Measurements from ENCODE around the gene SLC6A18.
"Not testable (repeated sequence)": the region's sequence is repeated elsewhere in the genome, so short reads cannot be mapped to it uniquely, and the experiment has no call there.

The SLC6A18 gene

GRCh38 chr5:1280177-1281037, 55.2 kb downstream of the SLC6A18 start:
- Mint-ChIP-seq H3K4me3 (no peak overlapping the region), H3K27ac (peak overlapping the region in 1 of 2 donors; percentile 46)

GRCh38 chr5:1281038-1281882, 56.1 kb downstream of the SLC6A18 start:
- ATAC-seq (replicated peaks) (no peak), DNase-seq (no peak)

More at GRCh38 chr5:1280177-1281037, 55.2 kb downstream of the SLC6A18 start:
- Mint-ChIP-seq H3K36me3 (ENCODE audit: insufficient read depth) (peaks cover 5% of the 10 kb centered on the region), H3K27me3 (peaks cover 0 to 6% of the 10 kb centered on the region in 2 donors), H3K9me3 (no peaks in the 10 kb centered on the region), H3K4me1 (ENCODE audit: low read depth in 2 of 2) (peaks cover 4 to 9% of the 10 kb centered on the region in 2 donors)
- DNase-seq (no peak), ATAC-seq (replicated peaks) (no peak)

GRCh38 chr5:1282131-1282992, 57.2 kb downstream of the SLC6A18 start:
- no peaks in the 10 kb centered on the region for H3K27me3 Mint-ChIP-seq
- H3K36me3 Mint-ChIP-seq (ENCODE audit: insufficient read depth) = peaks cover 5% of the 10 kb centered on the region
- H3K4me3 Mint-ChIP-seq = no peak overlapping the region
- no peak overlapping the region for H3K27ac Mint-ChIP-seq
- ATAC-seq (replicated peaks) (no peak), DNase-seq (no peak)
- no peaks in the 10 kb centered on the region for H3K9me3 Mint-ChIP-seq
- H3K4me1 Mint-ChIP-seq (ENCODE audit: low read depth in 2 of 2) = no peaks in the 10 kb centered on the region

More at GRCh38 chr5:1281038-1281882, 56.1 kb downstream of the SLC6A18 start:
- Mint-ChIP-seq H3K27ac (no peak overlapping the region), H3K4me1 (ENCODE audit: low read depth in 2 of 2) (peaks cover 2 to 6% of the 10 kb centered on the region in 2 donors), H3K36me3 (ENCODE audit: insufficient read depth) (peaks cover 5% of the 10 kb centered on the region), H3K4me3 (no peak overlapping the region), H3K27me3 (peaks cover 0 to 4% of the 10 kb centered on the region in 2 donors), H3K9me3 (no peaks in the 10 kb centered on the region)

GRCh38 chr5:1282993-1283728, 58.0 kb downstream of the SLC6A18 start:
- not testable (repeated sequence) for H3K4me1 Mint-ChIP-seq (ENCODE audit: low read depth in 2 of 2); ATAC-seq (replicated peaks); H3K27ac Mint-ChIP-seq; DNase-seq; H3K4me3 Mint-ChIP-seq; H3K36me3 Mint-ChIP-seq (ENCODE audit: insufficient read depth); H3K9me3 Mint-ChIP-seq; H3K27me3 Mint-ChIP-seq

- H3K4me1 Mint-ChIP-seq (ENCODE audit: low read depth in 2 of 2); DNase-seq; H3K27ac Mint-ChIP-seq; H3K4me3 Mint-ChIP-seq; H3K9me3 Mint-ChIP-seq; H3K36me3 Mint-ChIP-seq (ENCODE audit: insufficient read depth); ATAC-seq (replicated peaks): not testable (repeated sequence)
- H3K27me3 Mint-ChIP-seq = peaks cover 9 to 11% of the 10 kb centered on the region in 2 donors
Observed at GRCh38 chr5:1283729-1284041, 58.5 kb downstream of the SLC6A18 start.

- not testable (repeated sequence) for H3K36me3 Mint-ChIP-seq (ENCODE audit: insufficient read depth)
Observed at GRCh38 chr5:1284336-1284970, 59.3 kb downstream of the SLC6A18 start.

GRCh38 chr5:1285141-1285540, 60.0 kb downstream of the SLC6A18 start:
- no peak overlapping the region for H3K27ac Mint-ChIP-seq
- peaks cover 3 to 10% of the 10 kb centered on the region in 2 donors for H3K9me3 Mint-ChIP-seq
- peaks cover 5% of the 10 kb centered on the region for H3K36me3 Mint-ChIP-seq (ENCODE audit: insufficient read depth)
- no peak overlapping the region for H3K4me3 Mint-ChIP-seq
- H3K27me3 Mint-ChIP-seq = peaks cover 11 to 15% of the 10 kb centered on the region in 2 donors
- ATAC-seq (replicated peaks) (no peak), DNase-seq (no peak)
- H3K4me1 Mint-ChIP-seq (ENCODE audit: low read depth in 2 of 2) = no peaks in the 10 kb centered on the region

More at GRCh38 chr5:1284336-1284970, 59.3 kb downstream of the SLC6A18 start:
- not testable (repeated sequence) for H3K27ac Mint-ChIP-seq; H3K4me1 Mint-ChIP-seq (ENCODE audit: low read depth in 2 of 2); H3K9me3 Mint-ChIP-seq; H3K4me3 Mint-ChIP-seq; ATAC-seq (replicated peaks); DNase-seq
- H3K27me3 Mint-ChIP-seq = peaks cover 11 to 15% of the 10 kb centered on the region in 2 donors

- ATAC-seq (replicated peaks) = no peak
- no peak for DNase-seq
- Mint-ChIP-seq H3K9me3 (peaks cover 3 to 10% of the 10 kb centered on the region in 2 donors), H3K36me3 (ENCODE audit: insufficient read depth) (peaks cover 5% of the 10 kb centered on the region), H3K4me1 (ENCODE audit: low read depth in 2 of 2) (no peaks in the 10 kb centered on the region), H3K4me3 (no peak overlapping the region), H3K27me3 (peaks cover 11 to 15% of the 10 kb centered on the region in 2 donors), H3K27ac (peak overlapping the region in 1 of 2 donors; percentile 46)
Observed at GRCh38 chr5:1285883-1286291, 60.7 kb downstream of the SLC6A18 start.

- ATAC-seq (replicated peaks) = no peak
- Mint-ChIP-seq H3K4me1 (ENCODE audit: low read depth in 2 of 2) (peaks cover 0 to 1% of the 10 kb centered on the region in 2 donors), H3K36me3 (ENCODE audit: insufficient read depth) (peaks cover 1% of the 10 kb centered on the region), H3K9me3 (peaks cover 3 to 10% of the 10 kb centered on the region in 2 donors), H3K4me3 (no peak overlapping the region), H3K27ac (no peak overlapping the region), H3K27me3 (peaks cover 23 to 41% of the 10 kb centered on the region in 2 donors)
- no peak for DNase-seq
Observed at GRCh38 chr5:1288439-1289335, 63.5 kb downstream of the SLC6A18 start.

- not testable (repeated sequence) for H3K4me1 Mint-ChIP-seq (ENCODE audit: low read depth in 2 of 2); DNase-seq; H3K4me3 Mint-ChIP-seq; H3K9me3 Mint-ChIP-seq; H3K27ac Mint-ChIP-seq; H3K36me3 Mint-ChIP-seq (ENCODE audit: insufficient read depth); ATAC-seq (replicated peaks)
- peaks cover 23 to 43% of the 10 kb centered on the region in 2 donors for H3K27me3 Mint-ChIP-seq
Observed at GRCh38 chr5:1289559-1289958, 64.4 kb downstream of the SLC6A18 start.

- not testable (repeated sequence) for ATAC-seq (replicated peaks)
Observed at GRCh38 chr5:1290956-1291355, 65.8 kb downstream of the SLC6A18 start.

More at GRCh38 chr5:1290956-1291355, 65.8 kb downstream of the SLC6A18 start:
- H3K4me3 Mint-ChIP-seq; H3K4me1 Mint-ChIP-seq (ENCODE audit: low read depth in 2 of 2); H3K36me3 Mint-ChIP-seq (ENCODE audit: insufficient read depth); DNase-seq; H3K27ac Mint-ChIP-seq; H3K9me3 Mint-ChIP-seq: not testable (repeated sequence)
- peaks cover 23 to 43% of the 10 kb centered on the region in 2 donors for H3K27me3 Mint-ChIP-seq

All from effector memory CD8-positive, alpha-beta T cell (primary cell).